Esophagus squamous epithelium (tissue), 4 donors: ENCODE measurements around the gene CCNL1.
"Not testable (repeated sequence)": the region's sequence is repeated elsewhere in the genome, so short reads cannot be mapped to it uniquely, and the experiment has no call there.

ENCODE experiments used
- POLR2A ChIP-seq, 4 donors: fragments of 450-650 bp; IDR thresholded peaks; one replicate each; pipeline ENCODE4 v1.6.1; 2017; ENCODE audit warnings: antibody characterized with exemption in 4 of 4, mild to moderate bottlenecking in 4 of 4, moderate library complexity in 3 of 4
- TF ChIP-seq, protein P1 (sequence below), 6 experiments: fragments of 450-650 bp in 4 of 6; fragments of 200-600 bp in 2 of 6; sonication (generic) in 2 of 6; IDR thresholded peaks; one replicate each; pipeline ENCODE4 v1.5.1; 2016 to 2019; ENCODE audit warnings: antibody characterized with exemption in 6 of 6, mild to moderate bottlenecking in 4 of 6, moderate library complexity in 4 of 6

DNA sequence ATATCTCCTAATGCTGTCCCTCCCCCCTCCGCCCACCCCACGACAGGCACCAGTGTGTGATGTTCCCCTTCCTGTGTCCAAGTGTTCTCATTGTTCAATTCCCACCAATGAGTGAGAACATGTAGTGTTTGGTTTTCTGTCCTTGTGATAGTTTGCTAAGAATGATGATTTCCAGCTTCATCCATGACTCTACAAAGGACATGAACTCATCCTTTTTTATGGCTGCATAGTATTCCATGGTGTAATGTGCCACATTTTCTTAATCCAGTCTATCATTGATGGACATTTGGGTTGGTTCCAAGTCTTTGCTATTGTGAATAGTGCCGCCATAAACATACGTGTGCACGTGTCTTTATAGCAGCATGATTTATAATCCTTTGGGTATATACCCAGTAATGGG, 31.2 kb upstream of the CCNL1 start:
- TF ChIP-seq, protein P1, sequence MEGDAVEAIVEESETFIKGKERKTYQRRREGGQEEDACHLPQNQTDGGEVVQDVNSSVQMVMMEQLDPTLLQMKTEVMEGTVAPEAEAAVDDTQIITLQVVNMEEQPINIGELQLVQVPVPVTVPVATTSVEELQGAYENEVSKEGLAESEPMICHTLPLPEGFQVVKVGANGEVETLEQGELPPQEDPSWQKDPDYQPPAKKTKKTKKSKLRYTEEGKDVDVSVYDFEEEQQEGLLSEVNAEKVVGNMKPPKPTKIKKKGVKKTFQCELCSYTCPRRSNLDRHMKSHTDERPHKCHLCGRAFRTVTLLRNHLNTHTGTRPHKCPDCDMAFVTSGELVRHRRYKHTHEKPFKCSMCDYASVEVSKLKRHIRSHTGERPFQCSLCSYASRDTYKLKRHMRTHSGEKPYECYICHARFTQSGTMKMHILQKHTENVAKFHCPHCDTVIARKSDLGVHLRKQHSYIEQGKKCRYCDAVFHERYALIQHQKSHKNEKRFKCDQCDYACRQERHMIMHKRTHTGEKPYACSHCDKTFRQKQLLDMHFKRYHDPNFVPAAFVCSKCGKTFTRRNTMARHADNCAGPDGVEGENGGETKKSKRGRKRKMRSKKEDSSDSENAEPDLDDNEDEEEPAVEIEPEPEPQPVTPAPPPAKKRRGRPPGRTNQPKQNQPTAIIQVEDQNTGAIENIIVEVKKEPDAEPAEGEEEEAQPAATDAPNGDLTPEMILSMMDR (IDR thresholded peaks at IDR 0.05): not testable (repeated sequence)
- not testable (repeated sequence) for TF ChIP-seq POLR2A (IDR thresholded peaks at IDR 0.05)
